Forelimb muscle (tissue), 1 donor: Measurements from ENCODE around the gene ZSWIM1. TPM values are rescaled to one million over a fixed set of nuclear protein-coding genes. Genes with fewer than 3 reads are reported as not detected.
"Not testable (repeated sequence)": the region's sequence is repeated elsewhere in the genome, so short reads cannot be mapped to it uniquely, and the experiment has no call there.

Source experiments
- DNase-seq: peaks from one replicate; pipeline ENCODE4 v3.0.0-alpha.2; 2013; ENCODE audit warnings: low read depth
- polyA plus RNA-seq: library from polyadenylated mRNA; unstranded; fragments of 120-200 nt; gene quantifications from one replicate; pipeline ENCODE4 v1.2.1, GENCODE V29; 2013; ENCODE audit not compliant: insufficient read length

ZSWIM1 gene
- polyA plus RNA-seq, 1 donor = 11.5 TPM

DNA sequence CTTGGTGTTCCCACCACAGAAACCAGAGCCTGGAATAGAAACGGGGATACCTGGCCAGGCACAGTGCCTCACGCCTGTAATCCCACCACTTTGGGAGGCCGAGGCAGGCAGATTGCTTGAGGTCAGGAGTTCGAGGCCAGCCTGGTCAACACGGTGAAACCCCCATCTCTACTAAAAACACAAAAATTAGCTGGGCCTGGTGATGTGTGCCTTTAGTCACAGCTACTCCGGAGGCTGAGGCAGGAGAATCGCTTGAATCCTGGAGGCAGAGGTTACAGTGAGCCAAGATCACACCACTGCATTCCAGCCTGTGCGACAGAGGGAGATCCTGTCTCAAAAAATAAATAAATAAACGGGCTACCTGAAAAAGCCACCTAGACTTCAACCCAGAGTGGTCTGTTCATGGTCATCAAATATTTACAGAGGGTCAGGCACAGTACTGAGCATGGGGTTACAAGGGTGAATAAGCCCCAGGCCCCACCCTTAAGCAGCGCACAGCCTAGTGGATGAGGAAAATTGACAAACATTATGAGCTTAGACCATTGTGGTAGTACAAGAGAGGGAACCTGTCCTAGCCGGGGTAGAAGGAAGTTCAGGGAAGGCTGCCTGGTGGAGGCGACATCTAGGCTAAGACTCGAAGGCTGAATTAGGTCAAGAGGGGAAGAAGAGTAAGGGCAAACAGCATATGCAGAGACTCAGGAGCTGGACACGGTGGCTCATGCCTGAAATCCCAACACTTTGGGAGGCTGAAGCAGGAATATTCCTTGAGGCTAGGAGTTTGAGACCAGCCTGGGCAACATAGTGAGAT lies 46.2 kb downstream of the ZSWIM1 start:
- no peak for DNase-seq

DNA sequence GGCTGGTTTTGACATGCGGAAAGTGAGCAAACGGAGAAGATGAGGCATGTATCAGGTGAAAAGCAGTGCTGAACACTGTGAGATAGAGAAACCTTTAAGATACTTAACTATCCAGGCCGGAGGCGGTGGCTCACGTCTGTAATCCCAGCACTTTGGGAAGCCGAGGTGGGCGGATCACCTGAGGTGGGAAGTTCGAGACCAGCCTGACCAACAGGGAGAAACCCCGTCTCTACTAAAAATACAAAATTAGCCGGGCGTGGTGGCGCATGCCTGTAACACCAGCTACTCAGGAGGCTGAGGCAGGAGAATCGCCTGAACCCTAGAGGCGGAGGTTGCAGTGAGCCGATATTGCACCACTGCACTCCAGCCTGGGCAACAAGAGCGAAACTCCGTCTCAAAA lies 50.7 kb downstream of the ZSWIM1 start:
- DNase-seq = not testable (repeated sequence)

DNA sequence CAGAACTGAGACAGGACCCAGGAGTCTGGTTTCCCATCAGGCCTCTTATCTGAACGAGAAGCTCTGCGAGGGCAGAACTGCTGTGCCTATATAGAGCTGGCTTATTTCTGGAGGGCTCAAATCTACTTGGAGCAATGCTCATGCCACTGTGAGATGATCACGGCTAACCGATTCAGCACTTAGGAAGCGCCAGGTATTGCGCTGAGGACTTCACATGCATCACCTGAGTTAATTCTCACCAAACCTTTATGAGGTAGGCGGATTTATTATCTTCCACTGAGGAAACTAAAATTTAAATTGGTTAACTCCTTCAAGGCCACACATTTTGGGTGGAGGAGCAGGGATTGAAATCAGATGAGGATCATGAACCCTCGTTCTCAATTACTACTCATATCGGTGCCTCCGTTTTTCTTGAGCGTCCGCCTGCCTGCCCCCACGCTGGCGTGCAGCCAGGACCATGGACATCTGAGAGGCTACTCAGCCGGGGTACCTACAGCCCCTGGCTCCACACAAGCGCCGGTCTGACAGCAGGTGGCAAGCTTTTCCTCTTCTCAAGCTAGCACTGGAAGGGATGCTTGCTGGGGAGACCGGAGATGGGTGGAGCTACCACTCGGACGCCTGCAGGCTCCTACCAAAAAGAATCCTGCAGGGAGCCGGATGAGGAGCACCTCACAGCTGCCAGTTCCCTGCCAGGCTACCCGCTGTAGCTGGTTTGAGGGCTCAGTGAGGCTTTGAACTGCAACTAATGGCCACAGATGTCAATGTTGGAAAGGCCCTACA lies 52.4 kb downstream of the ZSWIM1 start:
- DNase-seq = no peak

DNA sequence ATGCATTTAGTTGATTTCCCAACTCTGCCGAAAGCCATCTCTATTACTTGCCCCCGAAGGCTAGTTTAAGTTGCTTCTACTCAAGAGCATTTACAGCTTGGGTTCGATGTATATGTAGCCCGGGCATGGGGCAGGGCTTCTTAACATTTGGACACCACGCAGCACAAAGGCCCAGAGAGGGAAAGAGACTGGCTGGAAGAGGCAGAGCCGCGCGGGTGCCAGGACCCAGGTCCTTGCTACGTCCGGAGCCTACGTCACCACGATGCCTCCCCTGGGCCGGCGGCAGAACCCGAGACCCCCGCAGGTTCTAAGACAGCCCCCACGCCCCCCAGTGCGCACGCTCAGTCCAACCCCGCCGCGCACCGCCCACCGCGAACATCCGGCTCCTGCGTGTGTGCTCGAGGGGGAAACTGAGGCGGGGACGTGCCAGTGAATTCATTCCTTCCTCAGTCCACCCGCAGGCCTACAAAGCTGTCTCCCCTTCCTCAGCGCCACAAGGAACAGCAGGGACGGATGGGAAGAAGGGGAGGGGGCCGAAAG lies 53.1 kb downstream of the ZSWIM1 start:
- DNase-seq = no peak

Other genes with a start within 250 kb of the ZSWIM1 start
- not detected for gene WFDC9, start 249.9 kb upstream of the ZSWIM1 start, polyA plus RNA-seq
- not detected for gene WFDC11, start 211.0 kb upstream of the ZSWIM1 start, polyA plus RNA-seq
- gene WFDC13, start 179.2 kb upstream of the ZSWIM1 start, polyA plus RNA-seq = not detected
- gene WFDC10B, start 176.2 kb upstream of the ZSWIM1 start, polyA plus RNA-seq = not detected
- gene SPINT4, start 158.9 kb upstream of the ZSWIM1 start, polyA plus RNA-seq = not detected
- gene WFDC3, start 89.3 kb upstream of the ZSWIM1 start, polyA plus RNA-seq = 1.4 TPM
- gene DNTTIP1, start 89.3 kb upstream of the ZSWIM1 start, polyA plus RNA-seq = 58.8 TPM
- gene UBE2C, start 68.6 kb upstream of the ZSWIM1 start, polyA plus RNA-seq = 27.1 TPM
- 8,101 TPM for gene TNNC2, start 53.9 kb upstream of the ZSWIM1 start, polyA plus RNA-seq
- 24.3 TPM for gene SNX21, start 47.4 kb upstream of the ZSWIM1 start, polyA plus RNA-seq
- gene ACOT8, start 23.8 kb upstream of the ZSWIM1 start, polyA plus RNA-seq = 23.4 TPM
- 3.4 TPM for gene ZSWIM3, start 23.6 kb upstream of the ZSWIM1 start, polyA plus RNA-seq
- 10.3 TPM for gene SPATA25, start 6.4 kb downstream of the ZSWIM1 start, polyA plus RNA-seq
- 20.1 TPM for gene NEURL2, start 10.0 kb downstream of the ZSWIM1 start, polyA plus RNA-seq
- 63.9 TPM for gene CTSA, start 10.1 kb downstream of the ZSWIM1 start, polyA plus RNA-seq
- 15.3 TPM for gene PLTP, start 30.9 kb downstream of the ZSWIM1 start, polyA plus RNA-seq
- 22.3 TPM for gene PCIF1, start 53.5 kb downstream of the ZSWIM1 start, polyA plus RNA-seq
- gene ZNF335, start 91.0 kb downstream of the ZSWIM1 start, polyA plus RNA-seq = 11.4 TPM
- 0.44 TPM for gene MMP9, start 127.7 kb downstream of the ZSWIM1 start, polyA plus RNA-seq
- gene SLC12A5, start 148.0 kb downstream of the ZSWIM1 start, polyA plus RNA-seq = 0.52 TPM
- gene NCOA5, start 208.7 kb downstream of the ZSWIM1 start, polyA plus RNA-seq = 29.0 TPM
- 7.4 TPM for gene CD40, start 237.1 kb downstream of the ZSWIM1 start, polyA plus RNA-seq